ENCODE data around the gene P3H2. TPM values are rescaled to one million over a fixed set of nuclear protein-coding genes. Genes with fewer than 3 reads are reported as not detected.

P3H2 gene
- total RNA-seq, 2 donors from 2014 or later: 285 to 322 TPM

GRCh38 chr3:189975391-189975990 lies 145.2 kb downstream of the P3H2 start:
- H3K36me3 Mint-ChIP-seq (ENCODE audit: low read depth): peaks cover 85% of the 10 kb centered on the region
- WGBS, 2 experiments (ENCODE audit: insufficient coverage in 1 of 2, insufficient read length in 1 of 2): 80 to 93% methylated on average over 1 to 4 of the region's 4 CpGs
- no peaks in the 10 kb centered on the region for H3K27me3 Mint-ChIP-seq (ENCODE audit: insufficient read depth)
- Histone ChIP-seq H3K36me3 (ENCODE audit: control insufficient read depth, insufficient read depth, low read length) (peaks cover 96% of the 10 kb centered on the region), H3K27me3 (ENCODE audit: control insufficient read depth, insufficient read depth, low read length, poor library complexity, severe bottlenecking) (no peaks in the 10 kb centered on the region), H3K9me3 (ENCODE audit: control insufficient read depth, low read length) (no peaks in the 10 kb centered on the region), H3K4me3 (ENCODE audit: low read length) (no peak overlapping the region), H3K4me1 (ENCODE audit: control insufficient read depth, insufficient read depth, low read length) (no peaks in the 10 kb centered on the region), H3K27ac (ENCODE audit: low read depth, low read length) (no peak overlapping the region), H3K9ac (ENCODE audit: extremely low read depth, low read length, poor library complexity, severe bottlenecking) (no peak overlapping the region)
- no peak for TF ChIP-seq CTCF (conservative IDR thresholded peaks at IDR 0.05)
- H3K9me3 Mint-ChIP-seq: no peaks in the 10 kb centered on the region
- no peaks in the 10 kb centered on the region for H3K4me1 Mint-ChIP-seq
- H3K27ac Mint-ChIP-seq: peak overlapping the region; percentile 71
- H3K4me3 Mint-ChIP-seq: no peak overlapping the region
- DNase-seq: no peak

DNA sequence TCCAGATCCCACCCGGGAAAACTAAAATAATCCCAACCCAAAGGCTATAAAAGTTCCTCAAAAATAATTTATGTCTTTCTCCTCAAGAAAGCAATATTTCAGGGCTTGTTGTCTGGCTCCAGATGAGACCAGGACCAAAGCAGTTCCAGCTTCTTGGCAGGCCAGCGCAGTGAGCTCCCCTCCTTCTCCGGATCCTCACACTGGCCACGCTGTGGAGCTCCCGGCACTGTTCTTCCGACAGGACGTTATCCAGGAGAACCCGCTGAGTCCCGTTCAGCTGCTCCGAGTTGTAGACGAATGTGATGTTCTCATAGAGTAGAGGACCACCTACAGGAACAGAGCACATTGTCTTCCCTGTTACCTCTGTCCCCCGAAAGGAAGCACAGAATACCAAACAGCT lies 146.3 kb downstream of the P3H2 start:
- WGBS, 2 experiments (ENCODE audit: insufficient coverage in 1 of 2, insufficient read length in 1 of 2): 96 to 100% methylated on average over 3 to 12 of the region's 12 CpGs

GRCh38 chr3:189967254-189967865 lies 153.3 kb downstream of the P3H2 start:
- H3K4me1 ChIP-seq (ENCODE audit: control insufficient read depth, insufficient read depth, low read length): peaks cover 3% of the 10 kb centered on the region
- no peaks in the 10 kb centered on the region for H3K27me3 ChIP-seq (ENCODE audit: control insufficient read depth, insufficient read depth, low read length, poor library complexity, severe bottlenecking)
- no peak overlapping the region for H3K9ac ChIP-seq (ENCODE audit: extremely low read depth, low read length, poor library complexity, severe bottlenecking)
- Mint-ChIP-seq H3K27me3 (ENCODE audit: insufficient read depth) (no peaks in the 10 kb centered on the region), H3K4me3 (no peak overlapping the region), H3K9me3 (no peaks in the 10 kb centered on the region), H3K36me3 (ENCODE audit: low read depth) (peaks cover 79% of the 10 kb centered on the region), H3K4me1 (no peaks in the 10 kb centered on the region), H3K27ac (no peak overlapping the region)
- peak; percentile 88 for TF ChIP-seq CTCF (conservative IDR thresholded peaks at IDR 0.05)
- no peak for DNase-seq
- H3K36me3 ChIP-seq (ENCODE audit: control insufficient read depth, insufficient read depth, low read length): peaks cover 91% of the 10 kb centered on the region
- no peak overlapping the region for H3K27ac ChIP-seq (ENCODE audit: low read depth, low read length)
- 39 to 55% methylated on average over 2 to 5 of the region's 5 CpGs for WGBS, 2 experiments (ENCODE audit: insufficient coverage in 1 of 2, insufficient read length in 1 of 2)
- no peak overlapping the region for H3K4me3 ChIP-seq (ENCODE audit: low read length)
- no peaks in the 10 kb centered on the region for H3K9me3 ChIP-seq (ENCODE audit: control insufficient read depth, low read length)

More for the DNA sequence above, 146.3 kb downstream of the P3H2 start:
- Mint-ChIP-seq H3K27me3 (ENCODE audit: insufficient read depth) (no peaks in the 10 kb centered on the region), H3K36me3 (ENCODE audit: low read depth) (peaks cover 83% of the 10 kb centered on the region), H3K4me1 (no peaks in the 10 kb centered on the region), H3K27ac (no peak overlapping the region), H3K9me3 (no peaks in the 10 kb centered on the region), H3K4me3 (no peak overlapping the region)
- Histone ChIP-seq H3K4me1 (ENCODE audit: control insufficient read depth, insufficient read depth, low read length) (no peaks in the 10 kb centered on the region), H3K36me3 (ENCODE audit: control insufficient read depth, insufficient read depth, low read length) (peaks cover 94% of the 10 kb centered on the region), H3K27me3 (ENCODE audit: control insufficient read depth, insufficient read depth, low read length, poor library complexity, severe bottlenecking) (no peaks in the 10 kb centered on the region), H3K4me3 (ENCODE audit: low read length) (no peak overlapping the region), H3K9me3 (ENCODE audit: control insufficient read depth, low read length) (no peaks in the 10 kb centered on the region), H3K27ac (ENCODE audit: low read depth, low read length) (no peak overlapping the region), H3K9ac (ENCODE audit: extremely low read depth, low read length, poor library complexity, severe bottlenecking) (no peak overlapping the region)
- no peak for TF ChIP-seq CTCF (conservative IDR thresholded peaks at IDR 0.05)
- no peak for DNase-seq

Data from endodermal cell (in vitro differentiated cells).